Measurements from ENCODE around the gene GTF2F2.

GTF2F2 gene

GRCh38 chr13:45119991-45120864 lies at the start of gene GTF2F2:
Gene GTF2F2 (plus strand): TSS chr13:45120510. CDS start chr13:45120656, 146 bp downstream.
- Mint-ChIP-seq H3K27me3 (ENCODE audit: low read depth) (no peaks in the 10 kb centered on the region), H3K27ac (no peak within 1 kb of the TSS), H3K36me3 (ENCODE audit: low read depth) (no peaks in the 10 kb centered on the region), H3K9me3 (no peaks in the 10 kb centered on the region), H3K4me3 (no peak within 1 kb of the TSS), H3K4me1 (ENCODE audit: low read depth) (peaks cover 7% of the 10 kb centered on the region)

GRCh38 chr13:45073809-45074208 lies 46.5 kb upstream of the GTF2F2 start:
- Mint-ChIP-seq H3K9me3 (no peaks in the 10 kb centered on the region), H3K27me3 (ENCODE audit: low read depth) (peaks cover 12% of the 10 kb centered on the region), H3K27ac (no peak overlapping the region)

GRCh38 chr13:45074721-45075120 lies 45.6 kb upstream of the GTF2F2 start:
- Mint-ChIP-seq H3K36me3 (ENCODE audit: low read depth) (no peaks in the 10 kb centered on the region), H3K4me3 (no peak overlapping the region)

More at GRCh38 chr13:45073809-45074208, 46.5 kb upstream of the GTF2F2 start:
- Mint-ChIP-seq H3K36me3 (ENCODE audit: low read depth) (no peaks in the 10 kb centered on the region), H3K4me1 (ENCODE audit: low read depth) (peaks cover under 1% of the 10 kb centered on the region), H3K4me3 (no peak overlapping the region)

GRCh38 chr13:45078003-45078402 lies 42.3 kb upstream of the GTF2F2 start:
- Mint-ChIP-seq H3K4me1 (ENCODE audit: low read depth) (no peaks in the 10 kb centered on the region), H3K36me3 (ENCODE audit: low read depth) (no peaks in the 10 kb centered on the region), H3K9me3 (no peaks in the 10 kb centered on the region), H3K27ac (no peak overlapping the region), H3K4me3 (no peak overlapping the region), H3K27me3 (ENCODE audit: low read depth) (peaks cover 26% of the 10 kb centered on the region)

More at GRCh38 chr13:45074721-45075120, 45.6 kb upstream of the GTF2F2 start:
- H3K4me1 Mint-ChIP-seq (ENCODE audit: low read depth) = no peaks in the 10 kb centered on the region
- H3K27ac Mint-ChIP-seq = no peak overlapping the region
- no peaks in the 10 kb centered on the region for H3K9me3 Mint-ChIP-seq
- H3K27me3 Mint-ChIP-seq (ENCODE audit: low read depth) = peaks cover 15% of the 10 kb centered on the region

- Mint-ChIP-seq H3K9me3 (no peaks in the 10 kb centered on the region), H3K27me3 (ENCODE audit: low read depth) (peaks cover 18% of the 10 kb centered on the region), H3K27ac (no peak overlapping the region), H3K36me3 (ENCODE audit: low read depth) (no peaks in the 10 kb centered on the region), H3K4me1 (ENCODE audit: low read depth) (no peaks in the 10 kb centered on the region), H3K4me3 (no peak overlapping the region)
Measured at GRCh38 chr13:45082964-45083363, 37.3 kb upstream of the GTF2F2 start.

- Mint-ChIP-seq H3K27ac (no peak overlapping the region), H3K9me3 (no peaks in the 10 kb centered on the region), H3K4me3 (no peak overlapping the region), H3K4me1 (ENCODE audit: low read depth) (no peaks in the 10 kb centered on the region), H3K36me3 (ENCODE audit: low read depth) (no peaks in the 10 kb centered on the region), H3K27me3 (ENCODE audit: low read depth) (peaks cover 13% of the 10 kb centered on the region)
Measured at GRCh38 chr13:45084515-45084914, 35.8 kb upstream of the GTF2F2 start.

GRCh38 chr13:45086484-45086883 lies 33.8 kb upstream of the GTF2F2 start:
- Mint-ChIP-seq H3K9me3 (no peaks in the 10 kb centered on the region), H3K27me3 (ENCODE audit: low read depth) (peaks cover 5% of the 10 kb centered on the region), H3K27ac (no peak overlapping the region), H3K4me1 (ENCODE audit: low read depth) (no peaks in the 10 kb centered on the region), H3K4me3 (no peak overlapping the region), H3K36me3 (ENCODE audit: low read depth) (no peaks in the 10 kb centered on the region)

GRCh38 chr13:45092663-45093062 lies 27.6 kb upstream of the GTF2F2 start:
- Mint-ChIP-seq H3K4me1 (ENCODE audit: low read depth) (no peaks in the 10 kb centered on the region), H3K9me3 (no peaks in the 10 kb centered on the region), H3K27ac (no peak overlapping the region), H3K36me3 (ENCODE audit: low read depth) (no peaks in the 10 kb centered on the region), H3K4me3 (no peak overlapping the region), H3K27me3 (ENCODE audit: low read depth) (peaks cover 6% of the 10 kb centered on the region)

- H3K4me3 Mint-ChIP-seq = no peak overlapping the region
- H3K9me3 Mint-ChIP-seq = no peaks in the 10 kb centered on the region
Measured at GRCh38 chr13:45100573-45101262, 19.6 kb upstream of the GTF2F2 start.

GRCh38 chr13:45101327-45102018 lies 18.8 kb upstream of the GTF2F2 start:
- H3K36me3 Mint-ChIP-seq (ENCODE audit: low read depth) = no peaks in the 10 kb centered on the region

More at GRCh38 chr13:45100573-45101262, 19.6 kb upstream of the GTF2F2 start:
- H3K4me1 Mint-ChIP-seq (ENCODE audit: low read depth) = no peaks in the 10 kb centered on the region
- peaks cover 9% of the 10 kb centered on the region for H3K27me3 Mint-ChIP-seq (ENCODE audit: low read depth)
- H3K27ac Mint-ChIP-seq = no peak overlapping the region
- no peaks in the 10 kb centered on the region for H3K36me3 Mint-ChIP-seq (ENCODE audit: low read depth)

GRCh38 chr13:45102136-45102507 lies 18.2 kb upstream of the GTF2F2 start:
- no peaks in the 10 kb centered on the region for H3K9me3 Mint-ChIP-seq
- H3K27me3 Mint-ChIP-seq (ENCODE audit: low read depth) = peaks cover 19% of the 10 kb centered on the region
- H3K27ac Mint-ChIP-seq = no peak overlapping the region
- H3K36me3 Mint-ChIP-seq (ENCODE audit: low read depth) = no peaks in the 10 kb centered on the region
- no peaks in the 10 kb centered on the region for H3K4me1 Mint-ChIP-seq (ENCODE audit: low read depth)
- no peak overlapping the region for H3K4me3 Mint-ChIP-seq

More at GRCh38 chr13:45101327-45102018, 18.8 kb upstream of the GTF2F2 start:
- Mint-ChIP-seq H3K4me3 (no peak overlapping the region), H3K27ac (no peak overlapping the region), H3K4me1 (ENCODE audit: low read depth) (no peaks in the 10 kb centered on the region), H3K27me3 (ENCODE audit: low read depth) (peaks cover 16% of the 10 kb centered on the region), H3K9me3 (no peaks in the 10 kb centered on the region)

GRCh38 chr13:45103449-45103848 lies 16.9 kb upstream of the GTF2F2 start:
- Mint-ChIP-seq H3K27ac (no peak overlapping the region), H3K36me3 (ENCODE audit: low read depth) (no peaks in the 10 kb centered on the region)

GRCh38 chr13:45104261-45104660 lies 16.0 kb upstream of the GTF2F2 start:
- H3K27ac Mint-ChIP-seq = no peak overlapping the region
- no peak overlapping the region for H3K4me3 Mint-ChIP-seq
- no peaks in the 10 kb centered on the region for H3K36me3 Mint-ChIP-seq (ENCODE audit: low read depth)
- H3K4me1 Mint-ChIP-seq (ENCODE audit: low read depth) = peaks cover 4% of the 10 kb centered on the region
- H3K27me3 Mint-ChIP-seq (ENCODE audit: low read depth) = peaks cover 21% of the 10 kb centered on the region
- no peaks in the 10 kb centered on the region for H3K9me3 Mint-ChIP-seq

More at GRCh38 chr13:45103449-45103848, 16.9 kb upstream of the GTF2F2 start:
- H3K27me3 Mint-ChIP-seq (ENCODE audit: low read depth) = peaks cover 19% of the 10 kb centered on the region
- H3K4me3 Mint-ChIP-seq = no peak overlapping the region
- no peaks in the 10 kb centered on the region for H3K4me1 Mint-ChIP-seq (ENCODE audit: low read depth)
- H3K9me3 Mint-ChIP-seq = no peaks in the 10 kb centered on the region

- Mint-ChIP-seq H3K36me3 (ENCODE audit: low read depth) (no peaks in the 10 kb centered on the region), H3K27me3 (ENCODE audit: low read depth) (peaks cover 21% of the 10 kb centered on the region), H3K4me1 (ENCODE audit: low read depth) (peaks cover 4% of the 10 kb centered on the region), H3K27ac (no peak overlapping the region), H3K4me3 (no peak overlapping the region), H3K9me3 (no peaks in the 10 kb centered on the region)
Measured at GRCh38 chr13:45105895-45106294, 14.4 kb upstream of the GTF2F2 start.
